Neural crest cell (in vitro differentiated cells): ENCODE data around the gene P3R3URF. TPM values are rescaled to one million over a fixed set of nuclear protein-coding genes. Genes with fewer than 3 reads are reported as not detected.

Experiments used
- DNase-seq: peaks from one replicate; pipeline ENCODE4 v3.0.0; 2021; ENCODE audit warnings: low read depth, mixed read lengths, low spot score
- H3K27ac Mint-ChIP-seq: one replicate; pipeline ENCODE4 v1.8.0; 2021; ENCODE audit warnings: mild to moderate bottlenecking, mixed read lengths; ENCODE audit not compliant: unreplicated experiment
- H3K27me3 Mint-ChIP-seq: 2 replicates; pipeline ENCODE4 v1.8.0; 2021; ENCODE audit warnings: low read depth, mild to moderate bottlenecking, mixed read lengths
- H3K36me3 Mint-ChIP-seq: 2 replicates; pipeline ENCODE4 v1.8.0; 2021; ENCODE audit warnings: low read depth, mild to moderate bottlenecking, mixed read lengths
- H3K4me1 Mint-ChIP-seq: 2 replicates; pipeline ENCODE4 v1.8.0; 2021; ENCODE audit warnings: mixed read lengths
- H3K4me3 Mint-ChIP-seq: one replicate; pipeline ENCODE4 v1.8.0; 2021; ENCODE audit warnings: mild to moderate bottlenecking, mixed read lengths
- H3K9me3 Mint-ChIP-seq: 2 replicates; pipeline ENCODE4 v1.8.0; 2021; ENCODE audit warnings: mixed read lengths
- CTCF ChIP-seq: fragments of 200-600 bp; sonication (generic); conservative IDR thresholded peaks from 2 replicates; pipeline ENCODE4 v1.5.0; 2021; ENCODE audit warnings: antibody characterized with exemption, mild to moderate bottlenecking
- total RNA-seq: library from RNA; stranded (reverse); gene quantifications from 2 replicates; pipeline ENCODE4 v1.2.1, GENCODE V29; 2021

P3R3URF gene
- total RNA-seq, 1 donor from 2014 or later = not detected

- TF ChIP-seq CTCF = no peak
- Mint-ChIP-seq H3K27me3 (no peaks in the 10 kb centered on the region), H3K9me3 (no peaks in the 10 kb centered on the region), H3K4me3 (peak overlapping the region; percentile 93), H3K27ac (peak overlapping the region; percentile 93), H3K4me1 (peaks cover 45% of the 10 kb centered on the region), H3K36me3 (no peaks in the 10 kb centered on the region)
- no peak for DNase-seq
Observed at GRCh38 chr1:46206399-46206798, 30.1 kb upstream of the P3R3URF start.

GRCh38 chr1:46205791-46206190 lies 29.5 kb upstream of the P3R3URF start:
- DNase-seq = peak; percentile 22
- Mint-ChIP-seq H3K27ac (peak overlapping the region; percentile 93), H3K36me3 (no peaks in the 10 kb centered on the region), H3K4me3 (peak overlapping the region; percentile 93), H3K9me3 (no peaks in the 10 kb centered on the region), H3K4me1 (peaks cover 45% of the 10 kb centered on the region), H3K27me3 (no peaks in the 10 kb centered on the region)
- TF ChIP-seq CTCF = no peak

GRCh38 chr1:46205141-46205540 lies 28.9 kb upstream of the P3R3URF start:
- Mint-ChIP-seq H3K4me3 (peak overlapping the region; percentile 93), H3K9me3 (no peaks in the 10 kb centered on the region), H3K36me3 (no peaks in the 10 kb centered on the region), H3K4me1 (peaks cover 50% of the 10 kb centered on the region), H3K27ac (no peak overlapping the region), H3K27me3 (no peaks in the 10 kb centered on the region)
- no peak for TF ChIP-seq CTCF
- DNase-seq = no peak

DNA sequence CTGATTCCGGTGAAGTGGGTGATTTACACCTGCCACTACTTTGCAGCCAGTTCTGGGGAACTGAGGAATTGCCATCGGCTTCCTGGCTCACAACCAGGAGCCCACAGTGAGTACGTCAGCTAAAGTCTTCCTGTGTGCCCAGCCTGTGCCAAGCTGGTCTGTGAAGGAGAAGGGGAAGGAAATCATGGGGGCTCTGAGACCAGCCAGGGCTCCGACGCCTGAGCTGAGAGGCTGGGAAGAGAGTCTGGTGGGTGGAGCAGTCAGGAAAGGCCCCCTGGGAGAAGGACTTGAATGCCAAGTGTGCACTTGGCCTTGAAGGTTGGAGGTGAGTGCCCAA lies 28.1 kb upstream of the P3R3URF start:
- no peaks in the 10 kb centered on the region for H3K36me3 Mint-ChIP-seq
- no peaks in the 10 kb centered on the region for H3K27me3 Mint-ChIP-seq
- DNase-seq = no peak
- H3K27ac Mint-ChIP-seq = no peak overlapping the region
- no peak for TF ChIP-seq CTCF
- H3K4me3 Mint-ChIP-seq = peak overlapping the region; percentile 93
- no peaks in the 10 kb centered on the region for H3K9me3 Mint-ChIP-seq
- H3K4me1 Mint-ChIP-seq = peaks cover 52% of the 10 kb centered on the region

DNA sequence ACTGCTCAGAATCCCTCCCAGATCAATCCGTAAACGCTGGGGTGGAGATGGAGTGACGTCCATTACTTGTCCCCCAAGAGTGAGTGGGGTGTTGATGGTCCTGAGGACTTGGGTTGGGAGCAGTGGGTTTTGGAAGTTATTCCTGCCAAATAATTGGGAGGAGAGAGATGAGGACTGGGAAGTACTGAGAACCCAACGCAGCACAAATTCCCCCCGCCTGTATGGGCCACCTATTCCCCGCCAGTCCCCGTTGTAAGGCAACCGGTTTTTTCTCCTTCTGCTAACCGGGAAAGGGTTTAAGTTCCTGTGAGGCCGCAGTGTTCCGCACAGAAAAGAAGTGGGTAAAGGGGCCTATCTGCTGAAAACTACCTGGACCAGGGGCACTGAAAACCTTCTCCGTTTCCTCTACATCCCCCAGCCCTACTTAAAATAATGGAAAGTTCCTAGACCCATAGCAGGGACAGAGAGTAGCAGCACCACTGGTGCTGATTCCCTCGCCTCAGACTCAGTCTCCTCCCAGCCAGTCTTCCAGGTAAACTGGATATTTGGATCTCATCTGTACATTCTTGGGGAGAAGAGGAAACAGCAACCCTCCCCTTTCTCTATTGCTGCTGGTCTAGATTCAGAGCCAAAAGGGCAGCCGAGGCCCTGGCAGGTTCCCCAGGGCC lies 27.6 kb upstream of the P3R3URF start:
- peak overlapping the region; percentile 93 for H3K4me3 Mint-ChIP-seq
- no peaks in the 10 kb centered on the region for H3K36me3 Mint-ChIP-seq
- no peaks in the 10 kb centered on the region for H3K9me3 Mint-ChIP-seq
- no peak overlapping the region for H3K27ac Mint-ChIP-seq
- no peak for TF ChIP-seq CTCF
- H3K4me1 Mint-ChIP-seq = peaks cover 55% of the 10 kb centered on the region
- DNase-seq = no peak
- H3K27me3 Mint-ChIP-seq = no peaks in the 10 kb centered on the region
